SJSA1 (cell line): ENCODE data around the gene CLIC5. TPM values are rescaled to one million over a fixed set of nuclear protein-coding genes. Genes with fewer than 3 reads are reported as not detected.

Experiments used
- DNase-seq, 2 experiments: peaks; one replicate each; pipeline ENCODE4 v3.0.0-alpha.2; 2015 to 2020; ENCODE audit warnings: low spot score in 2 of 2, low read depth in 1 of 2
- H3K27ac ChIP-seq: fragments of 250-450 bp; sonication (Bioruptor Pico); 2 replicates; pipeline ENCODE4 v1.5.1; 2020; ENCODE audit warnings: mild to moderate bottlenecking, moderate library complexity
- H3K27me3 ChIP-seq: fragments of 250-450 bp; sonication (Bioruptor Pico); replicated peaks from 2 replicates; pipeline ENCODE4 v1.5.1; 2020; ENCODE audit warnings: mild to moderate bottlenecking, moderate library complexity
- H3K36me3 ChIP-seq: fragments of 250-450 bp; sonication (Bioruptor Pico); 2 replicates; pipeline ENCODE4 v1.5.1; 2020; ENCODE audit warnings: mild to moderate bottlenecking
- H3K4me1 ChIP-seq: fragments of 250-450 bp; sonication (Bioruptor Pico); replicated peaks from 2 replicates; pipeline ENCODE4 v1.6.1; 2021; ENCODE audit warnings: mild to moderate bottlenecking
- H3K4me3 ChIP-seq: fragments of 250-450 bp; sonication (Bioruptor Pico); 2 replicates; pipeline ENCODE4 v1.5.1; 2020; ENCODE audit warnings: mild to moderate bottlenecking
- H3K9me3 ChIP-seq: fragments of 250-450 bp; sonication (Bioruptor Pico); replicated peaks from 2 replicates; pipeline ENCODE4 v1.5.1; 2020; ENCODE audit warnings: mild to moderate bottlenecking
- total RNA-seq: library from RNA; depleted of rRNA; stranded (reverse); fragments of >200 nt; shearing (Covaris generic); gene quantifications from 2 replicates; pipeline ENCODE4 v1.2.3, GENCODE V29; 2014

CLIC5 gene
- total RNA-seq, 1 experiment from 2014 or later, result 1.2 TPM

- Histone ChIP-seq H3K9me3 (no peaks in the 10 kb centered on the region), H3K4me3 (no peak overlapping the region), H3K27me3 (no peaks in the 10 kb centered on the region), H3K27ac (no peak overlapping the region), H3K4me1 (peaks cover 41% of the 10 kb centered on the region), H3K36me3 (no peaks in the 10 kb centered on the region)
- DNase-seq, result no peak
These were observed 33.1 kb upstream of the CLIC5 start for GRCh38 chr6:46048646-46049297.

GRCh38 chr6:46046558-46047174 is 31.0 kb upstream of the CLIC5 start:
- Histone ChIP-seq H3K4me1 (peaks cover 38% of the 10 kb centered on the region), H3K27me3 (no peaks in the 10 kb centered on the region), H3K9me3 (no peaks in the 10 kb centered on the region), H3K27ac (no peak overlapping the region), H3K36me3 (no peaks in the 10 kb centered on the region), H3K4me3 (no peak overlapping the region)
- DNase-seq, result no peak

- Histone ChIP-seq H3K27me3 (no peaks in the 10 kb centered on the region), H3K36me3 (no peaks in the 10 kb centered on the region), H3K4me1 (peaks cover 30% of the 10 kb centered on the region), H3K9me3 (no peaks in the 10 kb centered on the region), H3K27ac (peak overlapping the region; percentile 80), H3K4me3 (no peak overlapping the region)
- peak; percentile 81 to 89 for DNase-seq
These were observed 29.4 kb upstream of the CLIC5 start for GRCh38 chr6:46044881-46045617.

- peak; percentile 49 to 65 for DNase-seq
- H3K4me3 ChIP-seq, result no peak overlapping the region
- no peaks in the 10 kb centered on the region for H3K27me3 ChIP-seq
- H3K9me3 ChIP-seq, result no peaks in the 10 kb centered on the region
- H3K4me1 ChIP-seq, result peaks cover 18% of the 10 kb centered on the region
- no peak overlapping the region for H3K27ac ChIP-seq
- no peaks in the 10 kb centered on the region for H3K36me3 ChIP-seq
These were observed 26.8 kb upstream of the CLIC5 start for GRCh38 chr6:46042355-46042999.

GRCh38 chr6:46040288-46040687 is 24.6 kb upstream of the CLIC5 start:
- Histone ChIP-seq H3K9me3 (no peaks in the 10 kb centered on the region), H3K36me3 (no peaks in the 10 kb centered on the region), H3K27ac (no peak overlapping the region), H3K4me1 (peaks cover 24% of the 10 kb centered on the region), H3K27me3 (no peaks in the 10 kb centered on the region), H3K4me3 (no peak overlapping the region)
- DNase-seq, result no peak

- no peak for DNase-seq
- Histone ChIP-seq H3K9me3 (no peaks in the 10 kb centered on the region), H3K27me3 (no peaks in the 10 kb centered on the region), H3K27ac (no peak overlapping the region), H3K4me3 (no peak overlapping the region), H3K36me3 (no peaks in the 10 kb centered on the region), H3K4me1 (peaks cover 24% of the 10 kb centered on the region)
These were observed 24.0 kb upstream of the CLIC5 start for GRCh38 chr6:46039646-46040045.

- no peak for DNase-seq
- peaks cover 29% of the 10 kb centered on the region for H3K4me1 ChIP-seq
- no peaks in the 10 kb centered on the region for H3K9me3 ChIP-seq
- no peaks in the 10 kb centered on the region for H3K27me3 ChIP-seq
- no peak overlapping the region for H3K27ac ChIP-seq
- H3K36me3 ChIP-seq, result no peaks in the 10 kb centered on the region
- no peak overlapping the region for H3K4me3 ChIP-seq
These were observed 21.3 kb upstream of the CLIC5 start for GRCh38 chr6:46036911-46037310.

GRCh38 chr6:46035242-46035641 is 19.6 kb upstream of the CLIC5 start:
- no peak overlapping the region for H3K4me3 ChIP-seq
- peak in 1 of 2 experiments; percentile 51 for DNase-seq
- H3K4me1 ChIP-seq, result peaks cover 29% of the 10 kb centered on the region
- no peak overlapping the region for H3K27ac ChIP-seq
- H3K27me3 ChIP-seq, result no peaks in the 10 kb centered on the region
- H3K36me3 ChIP-seq, result no peaks in the 10 kb centered on the region
- H3K9me3 ChIP-seq, result no peaks in the 10 kb centered on the region

- DNase-seq, result no peak
- Histone ChIP-seq H3K36me3 (no peaks in the 10 kb centered on the region), H3K9me3 (no peaks in the 10 kb centered on the region)
These were observed 16.7 kb upstream of the CLIC5 start for GRCh38 chr6:46032110-46032998.

GRCh38 chr6:46029602-46030001 is 13.9 kb upstream of the CLIC5 start:
- H3K9me3 ChIP-seq, result no peaks in the 10 kb centered on the region
- H3K4me3 ChIP-seq, result no peak overlapping the region
- H3K27me3 ChIP-seq, result no peaks in the 10 kb centered on the region
- peaks cover 15% of the 10 kb centered on the region for H3K4me1 ChIP-seq
- no peak for DNase-seq
- no peaks in the 10 kb centered on the region for H3K36me3 ChIP-seq
- H3K27ac ChIP-seq, result no peak overlapping the region

More at GRCh38 chr6:46032110-46032998, 16.7 kb upstream of the CLIC5 start:
- no peak overlapping the region for H3K27ac ChIP-seq
- no peak overlapping the region for H3K4me3 ChIP-seq
- H3K4me1 ChIP-seq, result peaks cover 29% of the 10 kb centered on the region
- H3K27me3 ChIP-seq, result no peaks in the 10 kb centered on the region

- Histone ChIP-seq H3K4me3 (no peak overlapping the region), H3K27me3 (no peaks in the 10 kb centered on the region), H3K36me3 (no peaks in the 10 kb centered on the region), H3K27ac (no peak overlapping the region), H3K4me1 (no peaks in the 10 kb centered on the region), H3K9me3 (no peaks in the 10 kb centered on the region)
- DNase-seq, result no peak
These were observed 10.6 kb upstream of the CLIC5 start for GRCh38 chr6:46026307-46026706.

- Histone ChIP-seq H3K4me3 (no peak overlapping the region), H3K36me3 (no peaks in the 10 kb centered on the region), H3K27ac (no peak overlapping the region), H3K9me3 (no peaks in the 10 kb centered on the region), H3K27me3 (no peaks in the 10 kb centered on the region), H3K4me1 (no peaks in the 10 kb centered on the region)
- no peak for DNase-seq
These were observed 9.9 kb upstream of the CLIC5 start for GRCh38 chr6:46025573-46025972.

GRCh38 chr6:46024124-46024769 is 8.6 kb upstream of the CLIC5 start:
- Histone ChIP-seq H3K4me3 (no peak overlapping the region), H3K4me1 (no peaks in the 10 kb centered on the region), H3K9me3 (no peaks in the 10 kb centered on the region), H3K27me3 (no peaks in the 10 kb centered on the region), H3K36me3 (no peaks in the 10 kb centered on the region), H3K27ac (no peak overlapping the region)
- DNase-seq, result no peak
